Measurements from ENCODE around the gene PLP2.
A peak's percentile ranks its signal among the peaks of the same experiment; 100 is the strongest.
"Not testable (repeated sequence)": the region's sequence is repeated elsewhere in the genome, so short reads cannot be mapped to it uniquely, and the experiment has no call there.

PLP2 gene

DNA sequence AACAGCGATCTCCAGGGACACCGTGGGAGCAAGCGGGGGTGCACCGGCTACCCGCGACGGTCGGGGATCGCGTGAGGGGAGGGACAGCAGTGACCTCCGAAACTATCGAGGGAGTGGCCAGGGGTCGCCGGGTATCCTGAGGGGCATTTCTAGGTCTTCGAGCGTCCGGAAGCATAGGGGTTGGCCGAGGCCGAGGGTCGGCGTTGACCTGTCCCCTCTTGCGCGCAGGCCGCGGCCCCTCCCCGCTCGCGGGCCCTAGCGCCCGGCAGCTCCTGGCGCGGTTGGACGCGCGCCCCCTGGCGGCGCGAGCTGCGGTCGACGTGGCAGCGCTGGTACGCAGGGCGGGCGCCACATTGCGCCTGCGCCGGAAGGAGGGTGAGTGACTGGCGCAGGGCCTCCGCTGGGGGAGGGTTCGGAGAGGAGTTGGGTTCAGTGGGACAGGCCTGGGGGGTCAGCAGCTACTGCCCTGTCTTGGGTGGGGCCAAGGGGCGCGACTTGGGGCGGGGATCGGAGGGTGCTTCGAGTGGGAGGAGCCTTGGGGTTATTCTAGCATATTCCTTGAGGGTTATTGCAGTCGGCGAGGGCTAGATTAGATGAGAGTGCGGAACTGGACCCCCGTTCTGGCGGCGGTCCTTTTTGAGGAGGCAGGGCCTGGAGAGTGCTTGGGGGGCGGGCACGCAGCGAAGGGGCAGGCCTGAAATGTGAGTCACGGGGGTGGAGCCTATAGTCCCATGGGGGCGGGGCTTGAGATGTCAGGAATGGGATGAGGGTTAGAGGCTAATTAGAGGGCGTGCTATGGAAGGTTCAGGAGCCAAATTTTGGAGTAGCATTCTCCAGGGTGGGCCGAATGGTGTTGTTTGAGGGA, 7.9 kb upstream of the PLP2 start:
- DNase-seq (ENCODE audit: low read depth) = peak; percentile 58

DNA sequence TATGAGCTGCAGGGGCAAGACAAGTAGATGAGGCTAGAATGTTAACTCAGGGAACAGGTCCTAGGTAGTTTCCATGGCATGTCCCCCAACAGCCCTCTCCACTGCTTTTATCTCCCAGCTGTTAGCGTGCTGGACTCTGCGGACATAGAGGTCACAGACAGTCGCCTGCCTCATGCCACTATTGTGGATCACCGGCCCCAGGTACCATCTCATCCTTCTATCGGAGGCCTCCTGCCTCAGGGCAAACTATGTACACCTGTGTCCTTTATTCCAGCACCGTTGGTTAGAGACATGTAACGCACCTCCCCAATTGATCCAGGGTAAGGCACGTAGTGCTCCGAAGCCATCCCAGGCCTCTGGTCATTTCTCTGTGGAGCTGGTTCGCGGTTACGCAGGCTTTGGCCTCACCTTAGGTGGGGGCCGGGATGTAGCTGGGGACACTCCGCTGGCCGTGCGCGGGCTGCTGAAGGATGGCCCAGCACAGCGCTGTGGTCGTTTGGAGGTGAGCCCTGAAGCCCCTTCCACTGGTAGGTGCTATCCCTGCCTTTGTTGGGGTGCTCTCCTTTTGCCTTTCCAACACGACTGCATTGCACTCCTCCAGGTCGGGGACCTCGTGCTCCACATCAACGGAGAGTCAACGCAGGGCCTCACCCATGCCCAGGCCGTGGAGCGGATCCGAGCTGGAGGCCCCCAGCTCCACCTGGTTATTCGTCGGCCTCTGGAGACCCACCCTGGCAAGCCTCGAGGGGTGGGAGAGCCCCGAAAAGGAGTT, 6.9 kb upstream of the PLP2 start:
- no peak for DNase-seq (ENCODE audit: low read depth)

DNA sequence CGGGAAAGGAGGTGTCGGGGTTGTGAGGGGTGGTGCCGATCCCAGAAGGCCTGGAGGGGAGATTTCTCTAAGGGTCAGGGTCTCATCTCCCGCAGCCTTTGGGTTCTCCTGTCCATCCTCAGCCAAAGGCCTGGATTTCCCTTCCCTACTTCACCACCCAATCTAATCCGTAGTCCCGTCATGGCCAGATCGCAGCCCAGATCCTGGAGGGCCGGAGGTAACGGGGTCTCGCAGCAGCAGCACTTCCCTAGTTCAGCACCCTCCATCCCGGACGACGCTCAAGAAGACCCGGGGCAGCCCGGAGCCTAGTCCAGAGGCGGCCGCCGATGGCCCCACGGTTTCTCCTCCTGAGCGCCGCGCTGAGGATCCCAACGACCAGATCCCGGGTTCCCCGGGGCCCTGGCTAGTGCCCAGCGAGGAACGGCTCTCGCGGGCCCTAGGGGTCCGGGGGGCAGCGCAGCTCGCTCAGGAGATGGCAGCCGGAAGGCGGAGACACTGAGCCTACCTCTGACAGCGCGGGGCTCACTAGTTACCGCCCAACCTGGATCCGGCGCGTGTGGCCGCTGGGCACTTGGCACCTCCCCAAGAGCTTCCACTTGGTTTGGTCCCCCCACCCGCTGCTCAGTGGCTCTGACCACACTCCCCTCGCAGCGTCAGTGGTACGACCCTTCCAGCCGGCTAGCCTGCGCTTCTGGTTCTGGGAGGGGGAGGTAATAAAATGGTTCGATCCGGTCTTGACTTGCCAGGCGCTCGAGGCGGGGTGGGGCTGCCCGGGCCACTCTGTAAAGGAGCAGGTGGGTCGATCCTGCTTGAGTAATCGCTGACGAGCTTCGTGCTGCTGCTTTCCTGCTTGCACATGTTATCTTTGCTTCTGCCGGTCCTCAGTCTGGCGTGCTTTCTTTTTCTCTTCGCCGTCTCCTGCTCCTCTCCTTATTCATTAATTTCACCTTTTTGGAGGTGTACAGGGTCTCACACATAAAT, 5.5 kb upstream of the PLP2 start:
- DNase-seq (ENCODE audit: low read depth) = peak; percentile 34

DNA sequence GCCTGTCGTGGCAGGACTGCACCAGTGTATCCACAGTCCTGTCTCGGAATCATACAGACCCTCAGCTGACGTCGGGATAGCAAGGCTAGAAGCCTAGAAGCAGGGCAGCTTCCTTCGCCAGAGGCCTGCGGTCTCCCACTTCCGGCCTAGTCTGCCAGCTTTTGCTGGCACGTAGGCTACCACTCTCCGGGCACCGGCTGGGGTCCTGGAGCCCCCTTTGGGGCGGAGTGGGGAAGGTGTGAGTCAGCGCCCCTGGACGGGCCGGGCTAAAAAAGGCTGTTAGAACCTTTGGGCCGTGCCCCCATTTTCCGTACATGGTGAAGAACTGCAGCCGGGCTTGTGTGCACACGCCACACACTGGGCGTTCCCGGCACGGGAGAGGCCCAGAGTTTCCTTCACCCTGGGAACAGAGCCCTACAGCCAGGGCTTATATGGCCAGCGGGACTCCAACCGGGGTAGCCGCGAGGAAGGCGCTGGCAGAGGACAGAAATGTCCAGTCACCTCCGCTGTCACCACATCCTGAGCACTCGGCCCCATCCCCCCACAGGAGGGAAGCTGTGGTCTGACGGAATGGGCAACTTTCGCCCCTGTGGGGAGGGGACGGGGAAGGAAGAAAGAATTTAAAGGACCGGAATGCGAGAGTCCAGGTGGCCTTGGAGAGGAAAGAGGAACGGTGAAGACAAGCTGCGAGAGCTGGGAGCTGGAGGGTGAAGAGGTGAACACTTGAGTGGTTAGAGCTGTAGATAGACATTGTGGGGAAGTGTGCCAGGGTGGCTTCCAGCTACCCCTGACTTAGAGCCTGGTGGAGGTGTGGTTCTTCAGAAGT, 4.6 kb upstream of the PLP2 start:
- peak; percentile 78 for DNase-seq (ENCODE audit: low read depth)

DNA sequence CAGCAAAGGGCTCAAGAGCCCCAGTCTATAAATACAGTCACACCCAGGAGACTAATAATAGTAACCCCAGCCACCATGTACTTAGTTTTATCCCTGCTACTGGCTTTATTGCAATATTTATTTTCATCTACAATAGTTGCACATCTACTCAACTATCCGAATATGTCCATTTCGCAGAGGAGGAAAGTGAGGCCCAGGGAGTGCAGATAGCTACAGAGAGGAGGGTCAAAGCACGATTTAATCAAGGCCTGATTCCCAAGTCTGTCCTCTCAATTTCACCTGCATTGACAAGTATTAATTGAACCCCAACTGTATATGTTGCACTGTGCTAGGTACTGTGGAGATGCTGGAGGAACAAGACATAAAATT, 4.0 kb upstream of the PLP2 start:
- no peak for DNase-seq (ENCODE audit: low read depth)

DNA sequence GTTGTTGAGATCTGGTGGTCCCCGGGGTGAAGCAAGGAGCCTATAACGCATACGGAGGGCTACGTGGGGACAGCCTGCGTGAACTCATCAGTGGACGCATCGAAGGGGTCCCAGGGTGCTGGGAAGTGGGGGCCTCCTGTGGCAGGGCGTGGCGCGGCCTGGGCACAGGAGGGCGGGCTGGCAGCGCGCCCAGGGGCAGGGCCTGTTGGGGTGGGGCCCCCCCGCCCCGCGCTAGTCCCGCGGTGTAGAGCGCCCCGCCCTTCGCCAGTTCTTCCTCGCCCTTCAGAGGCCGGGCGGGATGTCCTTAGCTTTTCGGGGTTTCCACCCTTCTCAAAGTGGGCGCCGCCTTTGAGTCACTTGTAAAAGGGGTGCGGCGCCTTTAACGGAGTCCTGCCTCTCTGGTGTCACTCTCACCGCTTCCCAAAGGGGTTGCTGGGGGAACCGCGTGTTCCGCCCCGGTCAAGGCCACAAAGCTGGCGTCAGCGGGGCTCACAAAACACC, 632 bp downstream of the PLP2 start:
- no peak for DNase-seq (ENCODE audit: low read depth)

DNA sequence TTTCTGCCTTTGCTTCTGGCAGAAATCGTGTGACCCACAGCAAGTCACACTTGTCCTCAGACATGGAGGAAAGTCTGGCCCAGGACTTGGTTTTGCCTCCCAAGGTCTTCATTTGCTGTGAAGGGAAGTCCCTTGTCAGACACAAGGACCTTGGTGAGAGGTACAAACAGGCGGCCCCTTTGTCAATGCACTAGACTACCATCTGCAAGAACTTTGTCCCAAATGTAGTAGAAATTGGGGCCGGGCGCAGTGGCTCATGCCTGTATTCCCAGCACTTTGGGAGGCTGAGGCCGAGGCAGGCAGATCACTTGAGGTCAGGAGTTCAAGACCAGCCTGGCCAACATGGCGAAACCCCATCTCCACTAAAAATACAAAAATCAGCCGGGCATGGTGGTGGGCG, 1.8 kb downstream of the PLP2 start:
- not testable (repeated sequence) for DNase-seq (ENCODE audit: low read depth)

DNA sequence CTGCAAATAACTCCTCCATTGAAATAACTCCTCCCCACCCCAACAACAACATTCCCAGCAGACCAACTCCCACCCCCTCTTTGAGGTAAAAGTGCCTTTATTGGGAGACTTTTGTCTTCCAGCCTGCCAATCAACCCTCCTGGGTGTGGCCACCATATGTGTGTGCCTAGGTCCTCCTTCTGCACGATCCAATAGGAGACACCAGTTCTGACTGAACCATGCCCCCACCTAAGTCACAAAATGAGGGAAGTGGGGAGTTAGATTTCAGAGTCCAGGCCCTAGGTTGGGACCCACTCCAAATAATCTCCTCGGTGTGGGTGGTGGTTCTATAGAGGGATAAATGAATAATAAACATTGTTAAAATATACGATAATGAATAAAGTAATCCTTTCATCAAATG, 3.0 kb downstream of the PLP2 start:
- DNase-seq (ENCODE audit: low read depth) = no peak

DNA sequence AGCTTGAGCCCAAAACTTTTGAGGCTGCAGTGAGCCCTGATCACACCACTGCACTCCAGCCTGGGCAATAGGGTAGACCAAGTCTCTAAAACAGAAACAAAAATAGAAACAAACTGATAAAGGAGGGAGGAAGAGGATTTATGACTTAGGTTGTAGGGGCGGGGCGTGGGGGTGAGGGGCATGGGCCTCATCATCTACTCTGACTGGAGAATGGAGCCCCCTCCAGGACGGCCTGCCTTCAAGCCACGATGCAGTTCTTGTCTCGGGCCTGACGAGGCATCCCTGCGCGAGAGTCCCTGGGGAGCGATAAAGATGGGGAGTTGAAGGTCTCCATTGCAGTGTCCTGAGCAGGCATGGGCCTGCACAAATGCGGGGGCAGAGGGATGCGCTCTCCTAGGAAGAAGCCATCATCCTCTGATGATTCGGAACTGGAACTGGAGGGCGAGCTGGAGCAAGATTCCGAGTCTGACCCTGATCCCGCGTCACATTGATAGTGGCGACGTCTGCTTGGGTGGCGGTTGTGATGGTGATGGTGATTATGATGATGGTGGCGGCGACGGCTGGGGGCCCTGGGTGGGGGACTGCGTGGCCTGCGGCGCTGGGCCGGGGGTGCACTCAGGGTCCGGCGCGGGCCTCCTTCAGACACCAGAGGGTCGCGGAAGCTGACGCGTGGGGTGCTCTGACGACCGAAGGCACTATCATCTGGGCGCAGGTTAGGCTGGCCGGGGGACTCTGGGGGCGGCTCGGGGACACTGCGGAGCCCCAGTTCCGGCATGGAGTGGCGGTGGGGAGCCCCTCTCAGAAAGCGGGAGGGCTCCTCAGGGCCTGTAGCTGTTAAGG, 4.0 kb downstream of the PLP2 start:
- no peak for DNase-seq (ENCODE audit: low read depth)

DNA sequence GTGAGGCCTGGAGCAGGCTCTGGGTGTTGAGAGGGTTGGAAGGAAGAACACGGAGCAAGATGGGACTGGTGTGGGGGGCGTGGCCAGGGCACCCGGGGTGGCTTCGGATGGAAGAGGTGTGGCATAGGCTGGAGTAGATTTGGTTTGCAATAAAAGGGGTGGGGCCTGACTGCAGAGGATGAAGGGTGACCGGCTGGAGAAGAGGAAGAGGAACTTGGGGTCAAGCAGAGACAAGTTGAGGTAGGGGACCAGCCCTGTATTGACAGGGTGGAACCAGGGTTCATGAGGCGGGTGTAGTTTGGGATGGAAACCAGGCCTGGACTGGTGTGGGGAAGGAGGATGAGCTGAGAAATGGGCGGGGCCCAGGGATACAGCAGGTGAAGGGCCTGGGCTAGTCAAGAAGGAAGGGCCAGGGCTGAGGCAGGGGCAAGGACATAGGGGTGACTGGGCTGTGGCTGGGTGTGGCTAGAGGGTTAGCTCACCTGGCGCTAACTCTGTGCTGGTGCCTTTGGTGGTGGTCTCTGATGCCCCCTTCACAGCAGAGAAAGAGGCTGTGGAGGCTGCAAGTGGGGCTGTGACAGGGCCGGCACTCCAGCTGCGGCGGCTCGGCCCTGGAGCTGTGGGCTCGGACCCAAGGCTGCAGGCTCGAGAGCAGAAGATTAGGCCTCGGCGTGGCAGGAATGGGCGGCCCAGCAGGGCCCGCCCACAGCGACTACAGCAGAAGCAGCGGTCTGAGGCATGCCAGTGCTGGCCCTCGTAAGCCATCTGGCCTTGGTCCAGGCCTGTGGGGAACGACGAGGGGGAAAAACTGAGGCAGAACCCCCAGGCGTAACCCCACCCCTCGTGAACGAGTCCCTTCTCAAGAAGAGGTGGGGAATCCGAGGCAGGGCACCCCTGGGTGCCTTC, 5.0 kb downstream of the PLP2 start:
- DNase-seq (ENCODE audit: low read depth) = no peak

DNA sequence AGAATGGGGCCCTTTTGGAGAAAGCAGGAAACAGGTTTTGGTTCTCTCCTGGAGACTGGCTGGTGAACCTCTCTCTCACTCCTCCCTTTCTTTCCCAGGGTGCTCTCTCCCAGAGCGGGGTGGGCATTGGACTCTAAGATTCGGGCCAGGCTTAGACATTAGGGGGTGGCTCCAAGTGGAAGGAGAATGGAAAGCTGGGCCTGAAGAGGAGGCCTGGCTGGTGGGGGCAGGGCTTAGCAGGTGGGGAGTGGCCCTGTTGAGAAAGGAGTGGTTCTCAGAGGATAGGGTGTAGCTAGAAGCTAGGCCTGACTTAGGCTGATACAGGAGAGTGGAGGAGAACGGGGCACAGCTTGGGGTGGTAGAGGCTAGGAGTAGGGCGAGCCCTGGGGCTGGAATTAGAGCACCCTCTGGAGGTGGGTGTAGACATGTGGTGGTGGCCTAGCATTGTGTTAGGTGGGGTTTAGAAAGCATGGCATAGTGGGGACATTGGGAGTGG, 5.7 kb downstream of the PLP2 start:
- DNase-seq (ENCODE audit: low read depth) = no peak

DNA sequence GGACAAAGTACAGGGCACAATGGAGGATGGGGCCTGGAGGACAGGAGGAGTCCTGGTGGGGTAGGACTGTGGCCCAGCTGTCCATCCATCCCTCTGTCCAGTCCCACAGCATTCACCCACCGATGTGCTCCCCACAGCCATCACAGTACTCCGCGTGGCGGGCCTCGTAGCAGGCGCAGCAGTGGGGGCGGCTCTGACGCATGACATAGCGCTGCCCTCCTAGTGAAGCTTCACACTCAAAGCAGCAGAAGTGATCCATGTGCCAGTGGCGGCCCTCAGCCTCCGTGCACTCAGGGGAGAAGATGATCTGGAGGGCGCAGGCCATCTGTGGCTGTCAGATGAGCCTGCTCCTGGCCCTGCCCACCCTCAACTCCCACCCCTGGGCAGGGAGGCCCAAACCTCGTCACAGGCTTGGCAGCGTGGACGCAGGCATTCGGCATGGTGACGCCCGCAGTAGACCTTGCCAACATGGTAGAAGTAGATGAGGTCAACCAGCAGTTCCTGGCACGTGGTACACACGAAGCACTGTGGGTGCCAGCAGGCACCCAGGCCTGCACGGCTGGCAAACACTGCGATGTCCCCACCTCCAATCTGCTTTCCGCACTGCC, 6.3 kb downstream of the PLP2 start:
- no peak for DNase-seq (ENCODE audit: low read depth)

DNA sequence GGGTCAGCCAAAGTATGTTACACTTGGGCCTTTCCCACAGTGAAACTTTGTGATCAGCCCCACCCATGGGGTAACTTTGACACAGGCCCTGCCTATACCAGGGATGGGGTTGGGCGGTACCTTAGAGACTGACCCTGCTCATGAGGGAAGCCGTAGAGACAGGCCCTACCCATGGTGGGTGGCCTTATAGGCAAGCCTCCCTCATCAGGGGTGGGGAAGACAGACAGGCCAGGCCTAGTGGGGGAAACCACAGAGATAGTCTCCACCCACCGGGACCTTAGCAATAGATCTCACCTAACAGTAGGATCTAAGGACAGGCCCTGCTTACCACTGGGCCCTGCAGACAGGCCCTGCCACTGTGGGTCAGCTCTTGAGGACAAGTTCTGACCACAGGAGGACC, 6.8 kb downstream of the PLP2 start:
- no peak for DNase-seq (ENCODE audit: low read depth)

DNA sequence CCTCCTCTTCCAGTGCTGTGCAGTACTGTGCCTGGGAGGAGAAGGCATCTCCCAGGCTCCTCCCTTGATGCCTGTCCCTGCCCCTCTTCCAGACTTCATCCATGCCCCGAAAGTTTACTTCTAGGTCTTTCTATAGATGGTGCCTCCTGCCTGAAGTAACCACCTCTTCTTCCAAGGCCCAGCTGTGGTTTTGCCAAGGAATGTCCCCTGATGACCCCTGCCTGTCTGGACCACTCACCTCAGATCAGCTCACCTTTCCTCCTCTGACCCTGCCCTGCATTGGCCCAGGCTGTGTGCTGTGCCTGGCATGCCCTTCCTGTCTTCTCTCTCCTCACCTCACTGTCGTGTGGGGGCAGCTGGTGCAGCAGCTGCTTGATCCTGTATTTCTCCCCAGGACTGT, 7.7 kb downstream of the PLP2 start:
- DNase-seq (ENCODE audit: low read depth) = no peak

DNA sequence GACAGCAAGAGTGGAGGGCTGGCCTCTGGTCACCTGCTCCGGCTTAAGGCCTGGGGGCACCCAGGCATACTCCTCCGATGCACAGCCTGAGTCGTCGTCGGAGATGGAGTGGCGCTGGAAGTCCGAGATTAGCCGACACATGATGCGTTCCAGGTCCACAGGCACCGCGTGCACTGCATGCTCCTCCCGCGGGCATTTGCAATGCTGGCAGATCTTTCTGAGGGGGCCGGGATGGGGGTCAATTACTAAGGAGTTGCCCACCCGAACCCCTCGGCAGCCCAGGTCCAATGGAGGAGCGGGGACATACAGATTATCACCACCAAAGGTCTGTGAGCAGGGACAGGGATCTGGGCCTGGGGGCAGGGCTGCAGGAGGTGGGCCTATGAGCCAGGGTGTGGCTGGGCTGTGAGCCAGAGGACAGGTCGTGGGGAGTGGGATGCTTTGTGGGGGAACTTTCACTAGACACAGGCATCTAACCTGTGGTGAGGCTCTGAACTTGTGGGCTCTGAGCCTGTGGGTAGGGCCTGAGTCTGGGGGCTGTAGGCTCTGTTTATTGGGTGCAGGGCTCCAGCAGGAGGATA, 12.1 kb downstream of the PLP2 start:
- no peak for DNase-seq (ENCODE audit: low read depth)

DNA sequence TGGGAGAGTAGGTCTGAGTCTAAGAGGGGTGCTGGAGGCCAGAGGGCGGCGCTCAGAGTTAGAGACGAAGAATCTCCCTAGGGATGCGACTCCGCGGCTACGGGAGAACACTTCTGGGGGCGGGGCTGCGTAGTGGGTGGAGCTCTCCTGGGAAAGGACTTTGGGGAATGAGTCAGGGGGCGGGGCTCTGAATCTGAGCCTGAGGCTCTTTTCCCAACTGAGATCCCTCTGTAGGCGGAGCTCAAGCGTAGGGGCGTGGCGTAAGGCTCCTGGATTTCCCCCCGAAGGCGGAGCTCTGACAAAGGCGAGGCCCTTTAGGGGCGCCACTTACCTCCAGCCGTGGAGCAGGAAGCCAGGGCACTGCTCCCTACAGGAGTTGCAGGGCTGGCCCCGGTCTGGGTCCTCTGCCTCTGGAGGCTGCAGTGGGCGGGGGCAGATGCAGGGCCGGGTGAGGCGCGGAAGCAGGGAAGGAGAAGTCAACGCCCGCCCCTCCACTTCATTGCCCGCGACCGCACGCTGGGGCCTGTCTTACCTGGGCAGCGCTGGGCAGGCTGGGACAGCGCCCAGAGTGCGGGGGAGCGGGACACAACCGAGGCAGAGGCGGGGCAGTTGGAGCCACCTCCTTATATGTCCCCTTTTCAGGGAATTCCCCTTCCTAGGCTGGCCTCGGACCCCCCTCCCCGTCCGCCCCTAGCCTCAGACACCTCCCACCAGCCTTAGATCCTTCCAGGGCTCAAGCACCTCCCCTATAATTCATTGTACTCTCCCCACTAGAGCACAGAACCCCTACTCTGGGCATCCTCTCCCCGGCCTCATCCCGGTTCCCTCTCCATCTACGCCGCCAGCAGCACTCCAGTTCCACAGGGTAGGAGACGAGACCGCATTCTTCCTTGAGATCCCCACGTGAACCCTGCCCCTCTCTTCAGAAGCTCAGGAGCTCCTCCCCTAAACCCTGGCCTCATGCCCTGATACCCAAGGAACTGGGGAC, 12.9 kb downstream of the PLP2 start:
- DNase-seq (ENCODE audit: low read depth) = peak; percentile 73

Measured in stromal cell of bone marrow (primary cell).